Measurements from ENCODE around the gene SSBP1. TPM values are rescaled to one million over a fixed set of nuclear protein-coding genes. Genes with fewer than 3 reads are reported as not detected.
A peak's percentile ranks its signal among the peaks of the same experiment; 100 is the strongest.
"Not testable (repeated sequence)": the region's sequence is repeated elsewhere in the genome, so short reads cannot be mapped to it uniquely, and the experiment has no call there.

The SSBP1 gene, protein sequence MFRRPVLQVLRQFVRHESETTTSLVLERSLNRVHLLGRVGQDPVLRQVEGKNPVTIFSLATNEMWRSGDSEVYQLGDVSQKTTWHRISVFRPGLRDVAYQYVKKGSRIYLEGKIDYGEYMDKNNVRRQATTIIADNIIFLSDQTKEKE
- 219 and 402 TPM in 2 replicates for total RNA-seq (ENCODE audit: low replicate concordance)

DNA sequence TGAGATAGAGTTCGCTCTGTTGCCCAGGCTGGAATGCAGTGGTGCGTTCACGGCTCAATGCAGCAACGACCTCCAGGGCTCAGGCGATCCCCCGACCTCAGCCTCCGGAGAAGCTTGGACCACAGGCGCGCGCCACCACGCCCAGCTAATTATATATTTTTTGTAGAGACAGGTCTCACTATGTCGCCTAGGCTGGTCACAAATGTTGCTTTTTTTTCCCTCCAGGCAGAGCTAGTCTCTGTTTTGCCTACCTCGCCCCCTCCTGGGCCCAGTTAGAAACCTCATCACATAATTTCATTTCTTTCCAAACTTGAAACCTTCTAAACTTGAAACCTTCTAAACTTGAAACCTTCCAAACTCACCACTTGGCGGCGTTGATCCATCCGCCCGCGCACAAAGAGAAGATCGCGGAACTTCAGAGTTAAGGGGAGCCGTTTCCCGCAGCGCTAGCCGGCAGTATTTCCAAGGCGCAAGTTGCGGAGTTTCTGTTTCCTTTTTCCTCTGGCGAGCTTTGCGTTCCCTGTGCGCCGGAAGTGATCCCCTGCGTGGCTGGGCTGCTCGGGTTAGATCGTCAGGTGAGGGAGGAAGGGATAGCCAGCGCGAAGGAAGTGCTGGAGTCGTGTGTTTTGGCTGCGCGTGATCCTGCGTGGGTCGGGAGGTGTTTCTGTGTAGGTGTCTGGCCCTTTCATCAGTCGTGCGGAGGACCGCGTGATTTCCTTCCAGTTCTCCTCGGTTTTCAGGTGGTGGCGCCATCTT, at the start of gene SSBP1:
Gene SSBP1, plus strand, starts transcription at position 523 of the 756 bp plus-strand sequence. CDS start 809 bp downstream, outside the sequence.
- Mint-ChIP-seq H3K27ac (peak within 1 kb of the TSS; percentile 97), H3K9me3 (no peaks in the 10 kb centered on the region), H3K27me3 (ENCODE audit: insufficient read depth, low read depth) (peaks cover 2% of the 10 kb centered on the region), H3K4me1 (peaks cover 13% of the 10 kb centered on the region), H3K36me3 (peaks cover 9% of the 10 kb centered on the region), H3K4me3 (peak within 1 kb of the TSS; percentile 98)
- peaks cover 45% of the 10 kb centered on the region for H3K79me2 ChIP-seq (ENCODE audit: low read depth)
- no peak within 1 kb of the TSS for H3K27ac ChIP-seq
- H3F3A ChIP-seq (ENCODE audit: low read depth), result no peaks in the 10 kb centered on the region
- H3K4me3 ChIP-seq, result peak within 1 kb of the TSS; percentile 97
- no peaks in the 10 kb centered on the region for H3K9me3 ChIP-seq (ENCODE audit: low read depth)
- peak within 1 kb of the TSS; percentile 85 for H3K4me2 ChIP-seq
- peak within 1 kb of the TSS; percentile 97 for H2AFZ ChIP-seq (replicated peaks)
- H3K9ac ChIP-seq, result peak within 1 kb of the TSS; percentile 84
- H3K36me3 ChIP-seq, result peaks cover 8% of the 10 kb centered on the region
- peaks cover 8% of the 10 kb centered on the region for H3K4me1 ChIP-seq
- peak; percentile 94 for DNase-seq (ENCODE audit: low spot score)
- H4K20me1 ChIP-seq (ENCODE audit: low read depth), result no peaks in the 10 kb centered on the region
- TF ChIP-seq, protein P1, sequence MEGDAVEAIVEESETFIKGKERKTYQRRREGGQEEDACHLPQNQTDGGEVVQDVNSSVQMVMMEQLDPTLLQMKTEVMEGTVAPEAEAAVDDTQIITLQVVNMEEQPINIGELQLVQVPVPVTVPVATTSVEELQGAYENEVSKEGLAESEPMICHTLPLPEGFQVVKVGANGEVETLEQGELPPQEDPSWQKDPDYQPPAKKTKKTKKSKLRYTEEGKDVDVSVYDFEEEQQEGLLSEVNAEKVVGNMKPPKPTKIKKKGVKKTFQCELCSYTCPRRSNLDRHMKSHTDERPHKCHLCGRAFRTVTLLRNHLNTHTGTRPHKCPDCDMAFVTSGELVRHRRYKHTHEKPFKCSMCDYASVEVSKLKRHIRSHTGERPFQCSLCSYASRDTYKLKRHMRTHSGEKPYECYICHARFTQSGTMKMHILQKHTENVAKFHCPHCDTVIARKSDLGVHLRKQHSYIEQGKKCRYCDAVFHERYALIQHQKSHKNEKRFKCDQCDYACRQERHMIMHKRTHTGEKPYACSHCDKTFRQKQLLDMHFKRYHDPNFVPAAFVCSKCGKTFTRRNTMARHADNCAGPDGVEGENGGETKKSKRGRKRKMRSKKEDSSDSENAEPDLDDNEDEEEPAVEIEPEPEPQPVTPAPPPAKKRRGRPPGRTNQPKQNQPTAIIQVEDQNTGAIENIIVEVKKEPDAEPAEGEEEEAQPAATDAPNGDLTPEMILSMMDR (IDR thresholded peaks at IDR 0.05), result peak; percentile 77
- TF ChIP-seq EZH2 (IDR thresholded peaks at IDR 0.05), result no peak
- H3K27me3 ChIP-seq, result no peaks in the 10 kb centered on the region

DNA sequence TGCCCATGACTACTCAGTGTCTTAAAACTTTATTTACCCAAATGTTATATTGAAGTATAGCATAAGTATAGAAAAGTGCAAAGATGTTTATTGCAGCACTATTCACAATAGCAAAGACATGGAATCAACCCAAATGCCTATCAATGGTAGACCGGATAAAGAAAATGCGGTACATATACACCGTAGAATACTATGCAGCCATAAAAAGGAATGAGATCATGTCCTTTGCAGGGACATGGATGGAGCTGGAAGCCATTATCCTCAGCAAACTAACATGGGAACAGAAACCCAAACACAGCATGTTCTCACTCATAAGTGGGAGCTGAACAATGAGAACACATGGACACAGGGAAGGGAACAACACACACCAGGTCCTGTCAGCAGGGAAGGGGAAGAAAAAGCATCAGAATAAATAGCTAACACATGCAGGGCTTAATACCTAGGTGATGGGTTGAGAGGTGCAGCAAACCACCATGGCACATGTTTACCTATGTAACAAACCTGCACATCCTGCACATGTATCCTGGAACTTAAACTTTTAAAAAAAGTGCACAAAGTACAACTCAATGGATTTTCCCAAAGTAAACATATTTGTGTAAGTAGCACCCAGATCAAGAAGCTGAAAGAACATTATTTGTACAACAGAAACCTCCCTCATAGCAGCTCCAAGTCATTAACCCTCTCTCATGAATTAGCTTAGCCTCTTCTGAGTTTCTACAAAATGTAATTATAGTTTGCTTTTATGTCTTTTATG, 48.9 kb upstream of the SSBP1 start:
- H3K9ac ChIP-seq; H4K20me1 ChIP-seq (ENCODE audit: low read depth); H3K9me3 ChIP-seq (ENCODE audit: low read depth); H3F3A ChIP-seq (ENCODE audit: low read depth); H3K27ac ChIP-seq; DNase-seq (ENCODE audit: low spot score); H3K27ac Mint-ChIP-seq; H3K4me1 ChIP-seq; H3K4me2 ChIP-seq; H3K9me3 Mint-ChIP-seq; H3K4me3 Mint-ChIP-seq; H3K4me3 ChIP-seq; H3K36me3 ChIP-seq; H3K27me3 ChIP-seq; H3K27me3 Mint-ChIP-seq (ENCODE audit: insufficient read depth, low read depth); H2AFZ ChIP-seq (replicated peaks): not testable (repeated sequence)
- H3K36me3 Mint-ChIP-seq, result peaks cover 22% of the 10 kb centered on the region
- peaks cover 14% of the 10 kb centered on the region for H3K79me2 ChIP-seq (ENCODE audit: low read depth)
- H3K4me1 Mint-ChIP-seq, result peaks cover 19% of the 10 kb centered on the region

DNA sequence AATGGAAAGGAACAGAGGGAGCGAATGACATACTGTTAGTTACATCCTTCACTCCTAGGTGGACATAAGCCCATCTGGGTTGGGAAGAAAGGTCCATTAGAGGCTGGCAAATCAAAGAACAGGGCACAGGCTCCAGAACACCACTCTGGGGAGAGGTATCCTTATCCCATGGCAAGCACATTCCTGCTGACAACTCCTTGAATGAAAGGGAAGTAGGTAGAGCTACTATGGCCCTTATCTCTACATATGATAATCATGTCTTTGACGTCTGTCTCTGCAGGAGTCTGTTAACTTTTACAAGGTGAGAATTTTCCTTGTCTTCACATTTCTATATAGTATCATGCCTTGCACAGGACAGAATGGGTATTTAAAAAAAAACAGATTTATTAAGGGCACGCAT, 46.6 kb upstream of the SSBP1 start:
- Mint-ChIP-seq H3K9me3 (no peaks in the 10 kb centered on the region), H3K4me1 (peaks cover 20% of the 10 kb centered on the region), H3K36me3 (peaks cover 11% of the 10 kb centered on the region), H3K27me3 (ENCODE audit: insufficient read depth, low read depth) (peaks cover 4% of the 10 kb centered on the region), H3K4me3 (no peak overlapping the region), H3K27ac (no peak overlapping the region)
- no peak for DNase-seq (ENCODE audit: low spot score)
- peaks cover 14% of the 10 kb centered on the region for H3K79me2 ChIP-seq (ENCODE audit: low read depth)
- H4K20me1 ChIP-seq (ENCODE audit: low read depth), result peaks cover 8% of the 10 kb centered on the region
- H3K36me3 ChIP-seq, result no peaks in the 10 kb centered on the region
- no peak overlapping the region for H2AFZ ChIP-seq (replicated peaks)
- no peaks in the 10 kb centered on the region for H3K4me1 ChIP-seq
- H3K27ac ChIP-seq, result no peak overlapping the region
- H3K9me3 ChIP-seq (ENCODE audit: low read depth), result no peaks in the 10 kb centered on the region
- no peak overlapping the region for H3K4me2 ChIP-seq
- no peak overlapping the region for H3K9ac ChIP-seq
- no peak overlapping the region for H3K4me3 ChIP-seq
- TF ChIP-seq EZH2 (IDR thresholded peaks at IDR 0.05), result no peak
- TF ChIP-seq, protein P1 (IDR thresholded peaks at IDR 0.05), result no peak
- no peak for TF ChIP-seq EZH2phosphoT487 (IDR thresholded peaks at IDR 0.05)
- no peaks in the 10 kb centered on the region for H3F3A ChIP-seq (ENCODE audit: low read depth)
- H3K27me3 ChIP-seq, result no peaks in the 10 kb centered on the region

All from neural progenitor cell (in vitro differentiated cells).